Ascending aorta (tissue), 2 donors: Measurements from ENCODE around the gene DUSP16. TPM values are rescaled to one million over a fixed set of nuclear protein-coding genes. Genes with fewer than 3 reads are reported as not detected.

ENCODE experiments used
- DNase-seq, 2 donors: peaks; one replicate each; pipeline ENCODE4 v3.0.0-alpha.2; 2019; ENCODE audit warnings: low spot score in 2 of 2
- H3K27ac ChIP-seq, 2 donors: fragments of 200-600 bp; sonication (generic); one replicate each; pipeline ENCODE4 v1.5.1; 2016 to 2017; ENCODE audit warnings: mild to moderate bottlenecking in 1 of 2
- H3K27me3 ChIP-seq: fragments of 200-600 bp; sonication (generic); one replicate; pipeline ENCODE4 v1.5.1; 2017
- H3K36me3 ChIP-seq, 2 donors: fragments of 200-600 bp; sonication (generic); one replicate each; pipeline ENCODE4 v1.5.1; 2016
- H3K4me1 ChIP-seq, 2 donors: fragments of 200-600 bp; sonication (generic); one replicate each; pipeline ENCODE4 v1.5.1; 2016 to 2017; ENCODE audit warnings: mild to moderate bottlenecking in 1 of 2
- H3K4me3 ChIP-seq, 2 donors: fragments of 200-600 bp; sonication (generic); one replicate each; pipeline ENCODE4 v1.5.1; 2016 to 2017; ENCODE audit warnings: mild to moderate bottlenecking in 1 of 2
- H3K9me3 ChIP-seq, 2 donors: fragments of 200-600 bp; sonication (generic); one replicate each; pipeline ENCODE4 v1.5.1; 2016
- intact Hi-C: fragments of 100-400 bp; cut with DNase I; formaldehyde crosslinking; loops from one replicate; pipeline ENCODE4 v1.15.1; 2023
- total RNA-seq: library from RNA; depleted of rRNA; stranded (reverse); fragments of >200 nt; gene quantifications from one replicate; pipeline ENCODE4 v1.1.0, GENCODE V29; 2016
- TF ChIP-seq, protein P1 (sequence below), 3 experiments: fragments of 200-600 bp in 2 of 3; fragments of 450-650 bp in 1 of 3; sonication (generic) in 2 of 3; IDR thresholded peaks; one replicate each; pipeline ENCODE4 v1.5.1; 2016 to 2019; ENCODE audit warnings: antibody characterized with exemption in 3 of 3, mild to moderate bottlenecking in 1 of 3, moderate library complexity in 1 of 3

The DUSP16 gene
- total RNA-seq, 1 donor from 2014 or later: 54.8 TPM

GRCh38 chr12:12460935-12461922 lies 101.4 kb downstream of the DUSP16 start:
- TF ChIP-seq, protein P1, sequence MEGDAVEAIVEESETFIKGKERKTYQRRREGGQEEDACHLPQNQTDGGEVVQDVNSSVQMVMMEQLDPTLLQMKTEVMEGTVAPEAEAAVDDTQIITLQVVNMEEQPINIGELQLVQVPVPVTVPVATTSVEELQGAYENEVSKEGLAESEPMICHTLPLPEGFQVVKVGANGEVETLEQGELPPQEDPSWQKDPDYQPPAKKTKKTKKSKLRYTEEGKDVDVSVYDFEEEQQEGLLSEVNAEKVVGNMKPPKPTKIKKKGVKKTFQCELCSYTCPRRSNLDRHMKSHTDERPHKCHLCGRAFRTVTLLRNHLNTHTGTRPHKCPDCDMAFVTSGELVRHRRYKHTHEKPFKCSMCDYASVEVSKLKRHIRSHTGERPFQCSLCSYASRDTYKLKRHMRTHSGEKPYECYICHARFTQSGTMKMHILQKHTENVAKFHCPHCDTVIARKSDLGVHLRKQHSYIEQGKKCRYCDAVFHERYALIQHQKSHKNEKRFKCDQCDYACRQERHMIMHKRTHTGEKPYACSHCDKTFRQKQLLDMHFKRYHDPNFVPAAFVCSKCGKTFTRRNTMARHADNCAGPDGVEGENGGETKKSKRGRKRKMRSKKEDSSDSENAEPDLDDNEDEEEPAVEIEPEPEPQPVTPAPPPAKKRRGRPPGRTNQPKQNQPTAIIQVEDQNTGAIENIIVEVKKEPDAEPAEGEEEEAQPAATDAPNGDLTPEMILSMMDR (IDR thresholded peaks at IDR 0.05): no peak
- intact Hi-C loops: no loop called here
- H3K36me3 ChIP-seq: no peaks in the 10 kb centered on the region

DNA sequence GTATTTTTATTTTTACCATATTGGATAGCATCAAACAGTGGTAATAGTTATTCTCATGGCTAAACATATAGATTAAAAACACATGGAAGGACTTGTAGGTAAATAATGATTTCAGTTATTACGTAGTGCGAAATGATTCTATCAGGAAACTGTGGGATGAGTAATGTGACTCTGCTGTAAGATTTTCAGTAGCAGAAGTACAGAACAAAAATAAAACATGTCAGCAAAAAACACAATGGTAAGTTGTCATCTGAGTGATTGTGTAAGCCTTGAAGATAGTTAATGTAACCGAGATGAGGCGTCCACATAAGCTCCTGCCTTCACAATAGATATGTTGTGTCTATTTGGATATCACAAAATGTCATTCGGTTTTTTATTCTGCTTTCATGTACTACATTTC lies 106.0 kb downstream of the DUSP16 start:
- Histone ChIP-seq H3K9me3 (no peaks in the 10 kb centered on the region), H3K36me3 (no peaks in the 10 kb centered on the region), H3K27ac (no peak overlapping the region), H3K4me1 (no peaks in the 10 kb centered on the region), H3K27me3 (no peaks in the 10 kb centered on the region), H3K4me3 (no peak overlapping the region)
- TF ChIP-seq, protein P1 (IDR thresholded peaks at IDR 0.05): no peak
- intact Hi-C loops: no loop called here
- DNase-seq: no peak

More at GRCh38 chr12:12460935-12461922, 101.4 kb downstream of the DUSP16 start:
- no peak overlapping the region for H3K4me3 ChIP-seq
- no peaks in the 10 kb centered on the region for H3K9me3 ChIP-seq
- DNase-seq: no peak
- no peak overlapping the region for H3K27ac ChIP-seq
- H3K4me1 ChIP-seq: no peaks in the 10 kb centered on the region
- no peaks in the 10 kb centered on the region for H3K27me3 ChIP-seq

DNA sequence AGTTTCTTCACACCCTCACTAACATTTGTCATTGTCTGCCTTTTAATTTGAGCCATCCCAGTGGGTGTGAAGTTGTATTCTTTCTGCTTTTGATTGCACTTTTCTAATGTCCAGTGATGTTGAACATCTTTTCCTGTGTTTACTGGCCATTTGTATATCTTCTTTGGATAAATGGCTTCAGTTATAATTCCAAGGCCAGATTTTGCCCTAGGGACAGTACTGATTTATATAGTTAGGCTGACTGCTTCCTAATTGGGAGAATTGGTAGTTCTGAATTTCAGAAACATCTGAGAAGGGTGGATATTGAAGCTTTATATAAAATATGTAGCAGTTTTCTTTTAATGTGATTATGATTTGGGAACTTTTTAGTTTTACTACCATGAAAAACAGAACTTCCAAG lies 108.3 kb downstream of the DUSP16 start:
- TF ChIP-seq, protein P1 (IDR thresholded peaks at IDR 0.05): no peak
- DNase-seq: no peak
- Histone ChIP-seq H3K27me3 (no peaks in the 10 kb centered on the region), H3K4me3 (no peak overlapping the region), H3K9me3 (no peaks in the 10 kb centered on the region), H3K27ac (no peak overlapping the region), H3K36me3 (no peaks in the 10 kb centered on the region), H3K4me1 (peaks cover 0 to under 1% of the 10 kb centered on the region in 2 donors)
- intact Hi-C loops: no loop called here

DNA sequence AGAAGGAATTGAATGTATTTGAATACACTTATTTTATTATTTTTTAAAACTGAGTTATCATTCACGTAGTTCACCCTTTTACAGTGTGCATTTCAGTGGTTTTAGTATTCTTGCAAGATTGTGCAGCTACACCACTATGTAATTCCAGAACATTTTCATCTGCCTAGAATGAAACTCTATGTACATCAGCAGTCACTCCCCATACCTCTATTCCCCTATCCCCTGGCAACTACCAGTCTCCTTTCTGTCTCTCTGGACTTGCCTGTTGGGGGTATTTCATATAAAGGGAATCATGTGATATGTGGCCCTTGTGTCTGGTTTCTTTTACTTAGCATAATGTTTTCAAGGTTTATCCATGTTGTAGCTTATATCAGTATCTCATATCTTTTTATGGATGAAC lies 109.0 kb downstream of the DUSP16 start:
- H3K4me1 ChIP-seq: peaks cover 0 to 4% of the 10 kb centered on the region in 2 donors
- no peaks in the 10 kb centered on the region for H3K27me3 ChIP-seq
- no peaks in the 10 kb centered on the region for H3K9me3 ChIP-seq
- TF ChIP-seq, protein P1 (IDR thresholded peaks at IDR 0.05): no peak
- H3K36me3 ChIP-seq: no peaks in the 10 kb centered on the region
- DNase-seq: no peak
- no peak overlapping the region for H3K4me3 ChIP-seq
- intact Hi-C loops: no loop called here
- H3K27ac ChIP-seq: no peak overlapping the region

DNA sequence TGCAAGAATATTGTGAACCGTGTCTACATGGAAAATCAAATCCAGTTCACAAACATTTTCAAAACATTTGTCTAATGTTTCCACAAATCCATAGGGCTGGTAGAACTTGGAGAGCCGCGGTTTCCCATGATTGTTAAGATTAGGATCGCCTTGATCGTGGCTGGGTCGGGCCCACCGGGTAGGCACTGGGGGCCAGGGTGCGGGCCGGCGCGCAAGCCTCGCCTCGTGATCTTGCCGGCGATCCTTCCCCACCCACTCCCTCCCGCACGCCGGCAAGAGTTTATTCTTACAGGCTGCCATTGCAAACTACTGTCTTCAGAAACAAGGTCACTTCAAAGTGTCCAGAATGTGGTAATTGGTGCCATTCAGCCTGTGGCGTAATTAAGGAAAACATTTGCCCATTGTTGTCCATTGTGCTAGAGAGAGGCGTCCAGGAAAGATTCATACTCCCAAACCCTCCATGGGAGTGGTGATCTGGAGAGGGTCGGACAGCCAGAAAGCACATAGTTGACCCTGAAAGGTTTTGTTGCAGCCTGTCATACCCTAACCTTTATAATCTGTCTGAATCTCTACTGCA lies 110.2 kb downstream of the DUSP16 start:
- Histone ChIP-seq H3K27me3 (no peaks in the 10 kb centered on the region), H3K36me3 (no peaks in the 10 kb centered on the region), H3K9me3 (no peaks in the 10 kb centered on the region), H3K4me1 (peaks cover 0 to 5% of the 10 kb centered on the region in 2 donors), H3K27ac (no peak overlapping the region), H3K4me3 (no peak overlapping the region)
- no peak for DNase-seq
- intact Hi-C loops: no loop called here
- TF ChIP-seq, protein P1 (IDR thresholded peaks at IDR 0.05): no peak
